Epithelial cell of proximal tubule (primary cell): ENCODE results near the gene CNNM4. TPM values are rescaled to one million over a fixed set of nuclear protein-coding genes. Genes with fewer than 3 reads are reported as not detected.

Experiments used
- DNase-seq: peaks from one replicate; pipeline ENCODE4 v3.0.0-alpha.2; 2011; ENCODE audit warnings: low read depth
- H3K4me3 ChIP-seq: 2 replicates; pipeline ENCODE4 v1.5.1; 2011; ENCODE audit warnings: low read depth, mild to moderate bottlenecking, low read length
- CTCF ChIP-seq: conservative IDR thresholded peaks from 2 replicates; pipeline ENCODE4 v1.5.1; 2012; ENCODE audit warnings: low read depth, mild to moderate bottlenecking, low read length
- total RNA-seq: library from RNA; depleted of rRNA; stranded (reverse); fragments of >200 nt; gene quantifications from 2 replicates; pipeline ENCODE4 v1.2.3, GENCODE V29; 2015

CNNM4 gene
- total RNA-seq, 1 donor from 2014 or later = 5.7 TPM

- no peak for TF ChIP-seq CTCF
- no peak for DNase-seq
- H3K4me3 ChIP-seq = no peak overlapping the region
Observed at GRCh38 chr2:96832754-96833507, 72.2 kb downstream of the CNNM4 start.

GRCh38 chr2:96835830-96836229 is 75.1 kb downstream of the CNNM4 start:
- TF ChIP-seq CTCF = no peak
- no peak for DNase-seq
- H3K4me3 ChIP-seq = no peak overlapping the region

GRCh38 chr2:96837575-96837974 is 76.9 kb downstream of the CNNM4 start:
- DNase-seq = no peak
- no peak for TF ChIP-seq CTCF

GRCh38 chr2:96838345-96839292 is 77.9 kb downstream of the CNNM4 start:
- DNase-seq = no peak
- H3K4me3 ChIP-seq = no peak overlapping the region
- TF ChIP-seq CTCF = no peak

More at GRCh38 chr2:96837575-96837974, 76.9 kb downstream of the CNNM4 start:
- H3K4me3 ChIP-seq = no peak overlapping the region

- no peak overlapping the region for H3K4me3 ChIP-seq
- TF ChIP-seq CTCF = no peak
- no peak for DNase-seq
Observed at GRCh38 chr2:96839293-96839874, 78.7 kb downstream of the CNNM4 start.

GRCh38 chr2:96839875-96840850 is 79.5 kb downstream of the CNNM4 start:
- no peak overlapping the region for H3K4me3 ChIP-seq
- TF ChIP-seq CTCF = no peak
- no peak for DNase-seq
